Duodenal mucosa (tissue), 2 donors: ENCODE measurements around the gene SMCP.

Experiments
- H3K27ac ChIP-seq: one replicate; pipeline ENCODE4 v1.7.0; 2013; ENCODE audit warnings: low read depth, low read length
- H3K27me3 ChIP-seq, 2 donors: one replicate each; pipeline ENCODE4 v1.7.0; 2013; ENCODE audit warnings: low read length in 2 of 2, control low read depth in 1 of 2; ENCODE audit not compliant: insufficient read depth in 2 of 2, control insufficient read depth in 1 of 2
- H3K36me3 ChIP-seq, 2 donors: one replicate each; pipeline ENCODE4 v1.7.0; 2013; ENCODE audit warnings: low read length in 2 of 2, control low read depth in 1 of 2; ENCODE audit not compliant: insufficient read depth in 2 of 2, control insufficient read depth in 1 of 2
- H3K4me1 ChIP-seq, 2 donors: one replicate each; pipeline ENCODE4 v1.7.0; 2013; ENCODE audit warnings: low read length in 2 of 2, control low read depth in 1 of 2; ENCODE audit not compliant: insufficient read depth in 2 of 2, control insufficient read depth in 1 of 2
- H3K4me3 ChIP-seq, 2 donors: one replicate each; pipeline ENCODE4 v1.7.0; 2013; ENCODE audit warnings: low read length in 2 of 2, low read depth in 1 of 2
- H3K9ac ChIP-seq, 2 donors: one replicate each; pipeline ENCODE4 v1.7.0; 2013; ENCODE audit warnings: low read length in 2 of 2, low read depth in 1 of 2
- H3K9me3 ChIP-seq, 2 donors: one replicate each; pipeline ENCODE4 v1.7.0; 2013; ENCODE audit warnings: low read length in 2 of 2, control low read depth in 1 of 2; ENCODE audit not compliant: control insufficient read depth in 1 of 2

The SMCP gene

GRCh38 chr1:152907686-152908601 lies 29.8 kb downstream of the SMCP start, which contains the start of gene IVL:
IVL (plus strand) TSS chr1:152908546; CDS start chr1:152909798, 1,252 bp downstream.
- H3K36me3 ChIP-seq, result no peaks in the 10 kb centered on the region
- no peaks in the 10 kb centered on the region for H3K9me3 ChIP-seq
- H3K27me3 ChIP-seq, result peaks cover 0 to 4% of the 10 kb centered on the region in 2 donors
- H3K27ac ChIP-seq, result no peak within 1 kb of the TSS
- H3K4me3 ChIP-seq, result no peak within 1 kb of the TSS
- no peak within 1 kb of the TSS for H3K9ac ChIP-seq
- H3K4me1 ChIP-seq, result no peaks in the 10 kb centered on the region

- H3K9ac ChIP-seq, result no peak overlapping the region
- H3K27ac ChIP-seq, result no peak overlapping the region
- H3K27me3 ChIP-seq, result peaks cover 0 to 4% of the 10 kb centered on the region in 2 donors
- H3K4me3 ChIP-seq, result no peak overlapping the region
- H3K9me3 ChIP-seq, result no peaks in the 10 kb centered on the region
- H3K36me3 ChIP-seq, result no peaks in the 10 kb centered on the region
- H3K4me1 ChIP-seq, result no peaks in the 10 kb centered on the region
Measured at GRCh38 chr1:152909206-152909605, 31.1 kb downstream of the SMCP start.

GRCh38 chr1:152912471-152912870 lies 34.3 kb downstream of the SMCP start:
- H3K9ac ChIP-seq, result no peak overlapping the region
- no peaks in the 10 kb centered on the region for H3K36me3 ChIP-seq
- no peaks in the 10 kb centered on the region for H3K27me3 ChIP-seq
- no peaks in the 10 kb centered on the region for H3K9me3 ChIP-seq
- no peaks in the 10 kb centered on the region for H3K4me1 ChIP-seq
- H3K4me3 ChIP-seq, result no peak overlapping the region
- no peak overlapping the region for H3K27ac ChIP-seq

- H3K4me1 ChIP-seq, result no peaks in the 10 kb centered on the region
- no peaks in the 10 kb centered on the region for H3K36me3 ChIP-seq
- H3K4me3 ChIP-seq, result no peak overlapping the region
- H3K27me3 ChIP-seq, result no peaks in the 10 kb centered on the region
- no peaks in the 10 kb centered on the region for H3K9me3 ChIP-seq
- H3K27ac ChIP-seq, result no peak overlapping the region
- H3K9ac ChIP-seq, result no peak overlapping the region
Measured at GRCh38 chr1:152912900-152913299, 34.8 kb downstream of the SMCP start.

- H3K9me3 ChIP-seq, result no peaks in the 10 kb centered on the region
- H3K36me3 ChIP-seq, result no peaks in the 10 kb centered on the region
- H3K27me3 ChIP-seq, result no peaks in the 10 kb centered on the region
- no peaks in the 10 kb centered on the region for H3K4me1 ChIP-seq
- no peak overlapping the region for H3K27ac ChIP-seq
- no peak overlapping the region for H3K4me3 ChIP-seq
- H3K9ac ChIP-seq, result no peak overlapping the region
Measured at GRCh38 chr1:152917794-152918193, 39.7 kb downstream of the SMCP start.

GRCh38 chr1:152919071-152919470 lies 40.9 kb downstream of the SMCP start:
- no peaks in the 10 kb centered on the region for H3K36me3 ChIP-seq
- no peaks in the 10 kb centered on the region for H3K27me3 ChIP-seq
- H3K4me3 ChIP-seq, result no peak overlapping the region
- no peaks in the 10 kb centered on the region for H3K9me3 ChIP-seq
- H3K9ac ChIP-seq, result no peak overlapping the region
- no peaks in the 10 kb centered on the region for H3K4me1 ChIP-seq
- H3K27ac ChIP-seq, result no peak overlapping the region

- Histone ChIP-seq H3K4me1 (no peaks in the 10 kb centered on the region), H3K9me3 (no peaks in the 10 kb centered on the region), H3K27ac (no peak overlapping the region), H3K36me3 (no peaks in the 10 kb centered on the region), H3K4me3 (no peak overlapping the region), H3K27me3 (no peaks in the 10 kb centered on the region), H3K9ac (no peak overlapping the region)
Measured at GRCh38 chr1:152924191-152924590, 46.1 kb downstream of the SMCP start.

- Histone ChIP-seq H3K9me3 (no peaks in the 10 kb centered on the region), H3K4me3 (no peak overlapping the region), H3K27me3 (no peaks in the 10 kb centered on the region), H3K9ac (no peak overlapping the region), H3K4me1 (no peaks in the 10 kb centered on the region), H3K27ac (no peak overlapping the region), H3K36me3 (no peaks in the 10 kb centered on the region)
Measured at GRCh38 chr1:152926091-152926490, 48.0 kb downstream of the SMCP start.

GRCh38 chr1:152928671-152929070 lies 50.5 kb downstream of the SMCP start:
- no peak overlapping the region for H3K27ac ChIP-seq
- H3K9ac ChIP-seq, result no peak overlapping the region
- no peak overlapping the region for H3K4me3 ChIP-seq
- H3K36me3 ChIP-seq, result no peaks in the 10 kb centered on the region
- H3K4me1 ChIP-seq, result no peaks in the 10 kb centered on the region
- no peaks in the 10 kb centered on the region for H3K27me3 ChIP-seq
- H3K9me3 ChIP-seq, result no peaks in the 10 kb centered on the region

- Histone ChIP-seq H3K4me3 (no peak overlapping the region), H3K27ac (no peak overlapping the region), H3K36me3 (no peaks in the 10 kb centered on the region), H3K4me1 (no peaks in the 10 kb centered on the region), H3K27me3 (no peaks in the 10 kb centered on the region), H3K9me3 (no peaks in the 10 kb centered on the region), H3K9ac (no peak overlapping the region)
Measured at GRCh38 chr1:152932170-152932811, 54.2 kb downstream of the SMCP start.
